OCI-LY7 (cell line): Measurements from ENCODE around the gene SLC5A1. TPM values are rescaled to one million over a fixed set of nuclear protein-coding genes. Genes with fewer than 3 reads are reported as not detected.

Experiments used
- Bru-seq: library from RNA; stranded (reverse); fragments of 400-500 nt; gene quantifications from one replicate; lab custom pipeline; 2021; lab: Mats Ljungman, UMichigan
- BruChase-seq, 2 experiments: library from RNA; stranded (reverse); fragments of 400-500 nt; gene quantifications; one replicate each; lab custom pipeline; 2021; lab: Mats Ljungman, UMichigan
- BruUV-seq: library from RNA; stranded (reverse); fragments of 400-500 nt; replicated peaks from 2 replicates; lab custom pipeline; 2021; lab: Mats Ljungman, UMichigan
- CTCF ChIA-PET: fragments of 300-600 bp; sonication (Branson Sonifier 250); formaldehyde crosslinking; loops from one replicate; lab custom pipeline; 2022; ENCODE audit warnings: antibody characterized with exemption; ENCODE audit not compliant: unreplicated experiment; lab: Charles Lee
- POLR2A ChIA-PET: fragments of 300-600 bp; sonication (Branson Sonifier 250); formaldehyde crosslinking; loops from one replicate; lab custom pipeline; 2022; ENCODE audit warnings: antibody characterized with exemption; lab: Charles Lee
- DNase-seq: peaks from one replicate; pipeline ENCODE4 v3.0.0-alpha.2; 2015; ENCODE audit warnings: low spot score
- H2AFZ ChIP-seq: fragments of 200-600 bp; sonication (generic), shearing (Covaris generic); 2 replicates; pipeline ENCODE4 v1.6.1; 2014; ENCODE audit warnings: mild to moderate bottlenecking, antibody characterized with exemption, low read length, moderate library complexity
- H3K27ac ChIP-seq: fragments of 200-600 bp; sonication (generic); 2 replicates; pipeline ENCODE4 v1.5.1; 2014; ENCODE audit warnings: mixed run types, low read depth, mild to moderate bottlenecking, moderate library complexity, low read length, inconsistent platforms; ENCODE audit not compliant: poor library complexity, severe bottlenecking
- H3K36me3 ChIP-seq: fragments of 200-600 bp; sonication (generic); 2 replicates; pipeline ENCODE4 v1.6.1; 2014; ENCODE audit warnings: mild to moderate bottlenecking, antibody characterized with exemption, low read length, moderate library complexity, mixed read lengths; ENCODE audit not compliant: insufficient read depth
- H3K4me1 ChIP-seq: fragments of 200-600 bp; sonication (generic); 2 replicates; pipeline ENCODE4 v1.5.1; 2014; ENCODE audit warnings: mild to moderate bottlenecking, low read length; ENCODE audit not compliant: insufficient read depth, poor library complexity, severe bottlenecking
- H3K4me2 ChIP-seq: fragments of 200-600 bp; sonication (generic); 2 replicates; pipeline ENCODE4 v1.6.1; 2014; ENCODE audit warnings: mild to moderate bottlenecking, low read length
- H3K4me3 ChIP-seq: fragments of 200-600 bp; sonication (generic); 2 replicates; pipeline ENCODE4 v1.5.1; 2014; ENCODE audit warnings: mild to moderate bottlenecking, low read depth, low read length; ENCODE audit not compliant: poor library complexity, severe bottlenecking
- H3K79me2 ChIP-seq: fragments of 200-600 bp; sonication (generic); 2 replicates; pipeline ENCODE4 v1.6.1; 2016; ENCODE audit warnings: low read depth, mild to moderate bottlenecking, low read length, moderate library complexity, mixed read lengths; ENCODE audit not compliant: insufficient read depth
- H3K9me2 ChIP-seq: fragments of 200-600 bp; sonication (generic); 2 replicates; pipeline ENCODE4 v1.6.1; 2016; ENCODE audit warnings: mild to moderate bottlenecking, low read length, mixed read lengths; ENCODE audit not compliant: insufficient read depth
- H3K9me3 ChIP-seq: fragments of 200-600 bp; sonication (generic); 2 replicates; pipeline ENCODE4 v1.6.1; 2014; ENCODE audit warnings: mild to moderate bottlenecking, mixed run types, low read length, mixed read lengths
- H4K20me1 ChIP-seq: fragments of 200-600 bp; sonication (generic); 2 replicates; pipeline ENCODE4 v1.6.1; 2014; ENCODE audit warnings: mild to moderate bottlenecking, antibody characterized with exemption, low read length, moderate library complexity, mixed read lengths; ENCODE audit not compliant: insufficient read depth
- EZH2phosphoT487 ChIP-seq: fragments of 200-600 bp; sonication (generic); IDR thresholded peaks from 2 replicates; pipeline ENCODE4 v1.6.1; 2018; ENCODE audit warnings: low read depth, borderline replicate concordance, mild to moderate bottlenecking, mixed run types, antibody characterized with exemption, low read length, moderate library complexity, mixed read lengths
- intact Hi-C: fragments of 100-400 bp; cut with micrococcal nuclease; formaldehyde crosslinking; loops from one replicate; pipeline ENCODE4 v1.10.0; 2022; ENCODE audit not compliant: unreplicated experiment
- long read RNA-seq: library from polyadenylated mRNA; stranded (forward); transcript quantifications from one replicate; pipeline ENCODE4 v2.0.0, GENCODE V29; 2022
- total RNA-seq, 2 experiments: library from RNA; depleted of rRNA in 1 of 2; stranded (reverse); fragments of >200 nt in 1 of 2; shearing (Covaris generic) in 1 of 2; gene quantifications; 2 replicates each; pipeline ENCODE4 v1.2.3, GENCODE V29; 2014 to 2022
- TF ChIP-seq, protein P1 (sequence below): fragments of 200-600 bp; sonication (generic); conservative IDR thresholded peaks from 2 replicates; pipeline ENCODE4 v1.5.1; 2014; ENCODE audit warnings: mild to moderate bottlenecking, antibody characterized with exemption, low read length, moderate library complexity, mixed read lengths

SLC5A1 gene
- not detected in 2 replicates for total RNA-seq (2014; rRNA removed; shearing (Covaris generic))
- total RNA-seq (2022): not detected in 2 replicates
- Bru-seq, nascent RNA: percentile 4 among the genes with signal in this experiment
- BruChase-seq, experiment 1, labeled RNA remaining after a 6-hour chase: percentile 2 among the genes with signal in this experiment
- BruChase-seq, experiment 2, labeled RNA remaining after a 2-hour chase: percentile 7 among the genes with signal in this experiment
- long read RNA-seq: 0 reads

DNA sequence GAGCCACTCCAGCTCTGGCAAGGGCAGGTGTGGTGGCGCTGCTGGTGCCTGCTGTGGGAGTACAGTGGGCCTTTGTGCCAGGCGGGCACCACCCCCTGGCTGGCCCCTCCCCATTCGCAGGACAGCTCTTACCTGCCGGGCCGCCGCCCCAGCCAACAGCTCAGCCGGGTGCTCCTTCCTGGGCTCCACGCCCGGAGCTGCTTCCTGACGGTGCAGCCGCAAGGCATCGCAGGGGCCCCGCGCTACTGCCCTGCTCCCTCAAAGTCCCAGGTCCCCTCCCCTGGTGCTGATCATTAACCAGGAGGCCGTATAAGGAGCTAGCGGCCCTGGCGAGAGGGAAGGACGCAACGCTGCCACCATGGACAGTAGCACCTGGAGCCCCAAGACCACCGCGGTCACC lies at the start of gene SLC5A1:
TSS of gene SLC5A1 (plus strand) at position 338 of the 400 bp plus-strand sequence. CDS start at position 359, 21 bp downstream.
- TF ChIP-seq, protein P1, sequence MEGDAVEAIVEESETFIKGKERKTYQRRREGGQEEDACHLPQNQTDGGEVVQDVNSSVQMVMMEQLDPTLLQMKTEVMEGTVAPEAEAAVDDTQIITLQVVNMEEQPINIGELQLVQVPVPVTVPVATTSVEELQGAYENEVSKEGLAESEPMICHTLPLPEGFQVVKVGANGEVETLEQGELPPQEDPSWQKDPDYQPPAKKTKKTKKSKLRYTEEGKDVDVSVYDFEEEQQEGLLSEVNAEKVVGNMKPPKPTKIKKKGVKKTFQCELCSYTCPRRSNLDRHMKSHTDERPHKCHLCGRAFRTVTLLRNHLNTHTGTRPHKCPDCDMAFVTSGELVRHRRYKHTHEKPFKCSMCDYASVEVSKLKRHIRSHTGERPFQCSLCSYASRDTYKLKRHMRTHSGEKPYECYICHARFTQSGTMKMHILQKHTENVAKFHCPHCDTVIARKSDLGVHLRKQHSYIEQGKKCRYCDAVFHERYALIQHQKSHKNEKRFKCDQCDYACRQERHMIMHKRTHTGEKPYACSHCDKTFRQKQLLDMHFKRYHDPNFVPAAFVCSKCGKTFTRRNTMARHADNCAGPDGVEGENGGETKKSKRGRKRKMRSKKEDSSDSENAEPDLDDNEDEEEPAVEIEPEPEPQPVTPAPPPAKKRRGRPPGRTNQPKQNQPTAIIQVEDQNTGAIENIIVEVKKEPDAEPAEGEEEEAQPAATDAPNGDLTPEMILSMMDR: no peak
- no peak for TF ChIP-seq EZH2phosphoT487
- Histone ChIP-seq H3K27ac (no peak within 1 kb of the TSS), H4K20me1 (no peaks in the 10 kb centered on the region; the same call in 1 of the 2 replicates), H3K79me2 (no peaks in the 10 kb centered on the region), H3K9me2 (no peaks in the 10 kb centered on the region), H3K9me3 (no peaks in the 10 kb centered on the region), H2AFZ (no peak within 1 kb of the TSS), H3K4me3 (no peak within 1 kb of the TSS), H3K4me2 (no peak within 1 kb of the TSS), H3K4me1 (no peaks in the 10 kb centered on the region), H3K36me3 (no peaks in the 10 kb centered on the region)
- BruUV-seq: no TSS peak
- POLR2A ChIA-PET: no interaction called here
- DNase-seq: no peak
- CTCF ChIA-PET: interaction anchor here (0.6 kb wide), 1 partner anchor 1450 kb away, joined by 3 read pairs; no protein-coding TSS in a partner anchor
- intact Hi-C loops: no loop called here

DNA sequence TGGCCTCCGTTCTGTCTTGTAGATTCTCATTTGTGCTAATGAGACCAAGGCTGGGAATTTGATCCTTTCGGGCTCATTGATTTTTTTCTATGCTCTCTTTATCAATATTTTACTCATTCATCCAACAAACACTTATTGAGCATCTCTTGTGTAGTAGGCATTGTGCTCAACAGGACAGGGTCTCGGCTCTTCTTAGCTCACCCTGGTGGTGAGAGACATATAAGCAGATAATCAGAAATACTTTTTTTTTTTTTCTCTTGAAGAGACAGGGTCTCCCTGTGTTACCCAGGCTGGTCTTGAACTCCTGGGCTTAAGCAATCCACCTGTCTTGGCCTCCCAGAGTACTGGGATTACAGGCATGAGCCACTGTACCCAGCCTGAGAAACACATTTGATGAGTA lies 48.0 kb upstream of the SLC5A1 start:
- no peak overlapping the region for H2AFZ ChIP-seq

More for the DNA sequence above, 48.0 kb upstream of the SLC5A1 start:
- DNase-seq: peak; percentile 10
- no peak overlapping the region for H3K27ac ChIP-seq
- no peaks in the 10 kb centered on the region for H4K20me1 ChIP-seq
- no peaks in the 10 kb centered on the region for H3K36me3 ChIP-seq
- TF ChIP-seq, protein P1: peak; percentile 65
- TF ChIP-seq EZH2phosphoT487: no peak
- no TSS peak for BruUV-seq
- H3K4me2 ChIP-seq: no peak overlapping the region
- ChIA-PET POLR2A (interaction anchor here (1.0 kb wide), 1 partner anchor 25 kb away, joined by 4 read pairs; no protein-coding TSS in a partner anchor), CTCF (interaction anchor here (0.6 kb wide), 1 partner anchor 76 kb away, joined by 3 read pairs; no protein-coding TSS in a partner anchor)
- H3K4me3 ChIP-seq: no peak overlapping the region
- no peaks in the 10 kb centered on the region for H3K9me2 ChIP-seq
- intact Hi-C loops: no loop called here
- no peaks in the 10 kb centered on the region for H3K9me3 ChIP-seq
- H3K4me1 ChIP-seq: no peaks in the 10 kb centered on the region
- no peaks in the 10 kb centered on the region for H3K79me2 ChIP-seq
